Mononuclear cell (primary cell): ENCODE measurements around the gene CXCR6. TPM values are rescaled to one million over a fixed set of nuclear protein-coding genes. Genes with fewer than 3 reads are reported as not detected.

Experiments
- H3K27me3 ChIP-seq: 2 replicates; pipeline ENCODE4 v1.6.0; 2011; ENCODE audit warnings: low read length, control low read depth; ENCODE audit not compliant: insufficient read depth
- H3K4me1 ChIP-seq: 2 replicates; pipeline ENCODE4 v1.5.1; 2011; ENCODE audit warnings: mild to moderate bottlenecking, low read length, control low read depth; ENCODE audit not compliant: insufficient read depth
- H3K4me3 ChIP-seq: 2 replicates; pipeline ENCODE4 v1.5.1; 2011; ENCODE audit warnings: mild to moderate bottlenecking, low read length, moderate library complexity
- H3K9me3 ChIP-seq: 2 replicates; pipeline ENCODE4 v1.5.1; 2011; ENCODE audit warnings: low read depth, mild to moderate bottlenecking, control low read depth, low read length
- total RNA-seq: library from RNA; depleted of rRNA; stranded (reverse); fragments of >200 nt; gene quantifications from one replicate; pipeline ENCODE4 v1.2.3, GENCODE V29; 2012

Gene CXCR6
- total RNA-seq, 1 donor = 5.2 TPM

- peaks cover 25% of the 10 kb centered on the region for H3K4me1 ChIP-seq
- no peaks in the 10 kb centered on the region for H3K27me3 ChIP-seq
- no peaks in the 10 kb centered on the region for H3K9me3 ChIP-seq
- H3K4me3 ChIP-seq = no peak overlapping the region
Measured at GRCh38 chr3:45950131-45950530, 6.9 kb downstream of the CXCR6 start.

- no peaks in the 10 kb centered on the region for H3K9me3 ChIP-seq
- H3K27me3 ChIP-seq = no peaks in the 10 kb centered on the region
- peaks cover 25% of the 10 kb centered on the region for H3K4me1 ChIP-seq
- H3K4me3 ChIP-seq = no peak overlapping the region
Measured at GRCh38 chr3:45950686-45951600, 7.7 kb downstream of the CXCR6 start.

- Histone ChIP-seq H3K9me3 (no peaks in the 10 kb centered on the region), H3K27me3 (no peaks in the 10 kb centered on the region), H3K4me3 (no peak overlapping the region), H3K4me1 (peaks cover 25% of the 10 kb centered on the region)
Measured at GRCh38 chr3:45951946-45952345, 8.7 kb downstream of the CXCR6 start.

- Histone ChIP-seq H3K27me3 (no peaks in the 10 kb centered on the region), H3K4me3 (no peak overlapping the region), H3K9me3 (no peaks in the 10 kb centered on the region), H3K4me1 (peaks cover 25% of the 10 kb centered on the region)
Measured at GRCh38 chr3:45952456-45952855, 9.2 kb downstream of the CXCR6 start.

- Histone ChIP-seq H3K27me3 (no peaks in the 10 kb centered on the region), H3K4me3 (no peak overlapping the region), H3K4me1 (peaks cover 25% of the 10 kb centered on the region), H3K9me3 (no peaks in the 10 kb centered on the region)
Measured at GRCh38 chr3:45953536-45953935, 10.3 kb downstream of the CXCR6 start.

- peaks cover 22% of the 10 kb centered on the region for H3K4me1 ChIP-seq
- H3K9me3 ChIP-seq = no peaks in the 10 kb centered on the region
- H3K4me3 ChIP-seq = no peak overlapping the region
- H3K27me3 ChIP-seq = no peaks in the 10 kb centered on the region
Measured at GRCh38 chr3:45954306-45954705, 11.0 kb downstream of the CXCR6 start.

GRCh38 chr3:45955017-45955647, 11.9 kb downstream of the CXCR6 start:
- H3K27me3 ChIP-seq = no peaks in the 10 kb centered on the region
- no peaks in the 10 kb centered on the region for H3K9me3 ChIP-seq
- no peak overlapping the region for H3K4me3 ChIP-seq
- H3K4me1 ChIP-seq = peaks cover 15% of the 10 kb centered on the region

- no peaks in the 10 kb centered on the region for H3K27me3 ChIP-seq
- no peak overlapping the region for H3K4me3 ChIP-seq
- no peaks in the 10 kb centered on the region for H3K9me3 ChIP-seq
- peaks cover 10% of the 10 kb centered on the region for H3K4me1 ChIP-seq
Measured at GRCh38 chr3:45955706-45956105, 12.4 kb downstream of the CXCR6 start.

- H3K4me1 ChIP-seq = no peaks in the 10 kb centered on the region
- H3K4me3 ChIP-seq = no peak overlapping the region
- no peaks in the 10 kb centered on the region for H3K9me3 ChIP-seq
- no peaks in the 10 kb centered on the region for H3K27me3 ChIP-seq
Measured at GRCh38 chr3:45957586-45957985, 14.3 kb downstream of the CXCR6 start.

- Histone ChIP-seq H3K9me3 (no peaks in the 10 kb centered on the region), H3K27me3 (no peaks in the 10 kb centered on the region), H3K4me1 (no peaks in the 10 kb centered on the region), H3K4me3 (no peak overlapping the region)
Measured at GRCh38 chr3:45958321-45958791, 15.1 kb downstream of the CXCR6 start.

- no peak overlapping the region for H3K4me3 ChIP-seq
- H3K27me3 ChIP-seq = no peaks in the 10 kb centered on the region
- H3K9me3 ChIP-seq = no peaks in the 10 kb centered on the region
- peaks cover 3% of the 10 kb centered on the region for H3K4me1 ChIP-seq
Measured at GRCh38 chr3:45959201-45959600, 15.9 kb downstream of the CXCR6 start.

GRCh38 chr3:45960289-45960688, 17.0 kb downstream of the CXCR6 start:
- no peak overlapping the region for H3K4me3 ChIP-seq
- H3K4me1 ChIP-seq = peaks cover 11% of the 10 kb centered on the region

GRCh38 chr3:45962033-45962432, 18.8 kb downstream of the CXCR6 start:
- Histone ChIP-seq H3K4me1 (peaks cover 24% of the 10 kb centered on the region), H3K27me3 (no peaks in the 10 kb centered on the region), H3K4me3 (no peak overlapping the region), H3K9me3 (no peaks in the 10 kb centered on the region)

More at GRCh38 chr3:45960289-45960688, 17.0 kb downstream of the CXCR6 start:
- H3K27me3 ChIP-seq = no peaks in the 10 kb centered on the region
- no peaks in the 10 kb centered on the region for H3K9me3 ChIP-seq

GRCh38 chr3:45964139-45964538, 20.9 kb downstream of the CXCR6 start:
- no peak overlapping the region for H3K4me3 ChIP-seq
- H3K4me1 ChIP-seq = peaks cover 24% of the 10 kb centered on the region
- no peaks in the 10 kb centered on the region for H3K9me3 ChIP-seq
- no peaks in the 10 kb centered on the region for H3K27me3 ChIP-seq

GRCh38 chr3:45965253-45965652, 22.0 kb downstream of the CXCR6 start:
- Histone ChIP-seq H3K9me3 (no peaks in the 10 kb centered on the region), H3K4me3 (no peak overlapping the region), H3K27me3 (no peaks in the 10 kb centered on the region), H3K4me1 (peaks cover 24% of the 10 kb centered on the region)
